NCI-H146 (cell line): ENCODE data around the gene CCDC149.

ENCODE experiments used
- DNase-seq: peaks from one replicate; lab custom pipeline; 2025; lab: John Stamatoyannopoulos, UW

The CCDC149 gene

DNA sequence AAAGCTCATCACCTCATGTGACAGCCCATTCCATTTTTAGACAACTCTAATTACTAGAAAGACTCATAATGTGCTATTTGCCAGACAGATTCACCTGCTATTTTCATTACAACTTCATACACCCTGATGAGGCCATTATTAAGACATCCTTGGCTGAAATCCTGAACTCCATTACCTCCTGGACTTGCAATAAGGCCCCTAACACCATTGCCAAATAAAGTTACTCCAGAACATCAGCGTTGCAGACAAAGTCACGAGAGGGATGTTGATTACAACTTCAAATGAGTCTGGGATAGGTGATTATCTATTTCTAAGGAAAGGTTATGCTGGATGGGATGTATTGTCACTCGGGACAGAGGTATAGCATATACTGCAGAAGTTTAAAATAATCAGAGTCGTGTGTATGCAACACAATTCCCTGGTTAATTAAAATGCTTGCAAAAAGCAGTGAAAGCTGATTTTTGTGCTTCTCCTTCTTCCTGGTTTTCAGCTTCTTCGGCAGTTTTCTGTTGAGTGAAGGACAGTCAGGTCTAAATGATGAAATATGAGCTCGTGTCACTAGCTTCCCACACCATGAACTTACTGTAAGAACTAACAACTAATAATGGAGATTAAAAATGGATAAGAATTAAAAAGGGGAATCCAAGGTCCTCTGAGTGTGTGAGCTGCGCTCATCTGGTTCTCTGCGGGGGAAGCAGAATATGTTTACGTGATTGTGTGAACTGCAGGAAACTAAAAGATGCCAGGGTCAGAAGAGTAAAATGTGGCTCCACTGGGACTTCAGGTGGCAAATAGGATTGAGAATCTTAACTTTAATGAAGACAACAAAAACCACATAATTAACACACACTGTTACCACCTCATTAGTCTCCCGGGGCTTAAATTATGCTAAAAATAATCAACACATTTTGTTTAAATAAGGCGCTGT, 135.0 kb downstream of the CCDC149 start:
- DNase-seq: no peak

DNA sequence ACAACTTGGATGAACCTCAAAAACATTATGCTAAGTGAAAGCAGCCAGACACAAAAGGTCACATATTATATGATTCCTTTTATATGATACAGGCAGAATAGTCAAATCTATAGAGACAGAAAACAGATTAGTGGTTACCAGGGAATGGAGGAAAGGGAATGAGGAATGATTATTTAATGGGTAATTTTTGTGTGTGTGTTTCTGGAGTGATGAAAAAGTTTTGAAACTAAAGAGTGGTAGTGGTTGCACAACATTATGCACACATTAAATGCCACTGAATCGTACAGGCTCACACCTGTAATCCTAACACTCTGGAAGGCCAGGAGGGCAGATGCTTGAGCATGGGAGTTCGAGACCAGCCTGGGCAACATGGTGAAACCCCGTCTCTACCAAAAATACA, 137.1 kb downstream of the CCDC149 start:
- DNase-seq: no peak

DNA sequence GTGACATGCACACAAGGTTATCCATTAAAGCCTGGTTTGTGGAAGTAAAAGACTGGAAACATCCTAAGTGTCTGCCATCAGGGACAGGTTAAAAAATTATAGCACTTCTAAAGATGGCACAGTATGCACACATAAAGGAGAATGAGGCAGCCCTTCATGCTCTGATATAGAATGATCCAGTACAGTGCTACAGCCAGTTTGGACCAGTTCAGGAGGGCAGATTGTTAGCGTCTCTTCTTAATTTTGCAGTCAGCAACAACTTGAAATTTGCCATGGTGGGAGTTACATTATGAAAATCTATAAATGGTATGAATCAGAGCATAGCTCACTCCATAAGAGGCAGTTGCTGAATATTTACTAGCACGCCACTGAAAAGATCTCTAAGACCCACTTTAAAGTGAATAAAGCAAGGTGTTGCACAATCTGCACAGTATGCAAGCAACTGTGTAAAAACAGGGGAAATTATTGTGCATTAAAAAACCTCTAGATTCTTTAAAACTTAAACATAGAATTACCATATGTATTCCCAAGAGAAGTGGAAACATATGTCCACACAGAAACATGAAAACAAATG, 137.7 kb downstream of the CCDC149 start:
- no peak for DNase-seq

DNA sequence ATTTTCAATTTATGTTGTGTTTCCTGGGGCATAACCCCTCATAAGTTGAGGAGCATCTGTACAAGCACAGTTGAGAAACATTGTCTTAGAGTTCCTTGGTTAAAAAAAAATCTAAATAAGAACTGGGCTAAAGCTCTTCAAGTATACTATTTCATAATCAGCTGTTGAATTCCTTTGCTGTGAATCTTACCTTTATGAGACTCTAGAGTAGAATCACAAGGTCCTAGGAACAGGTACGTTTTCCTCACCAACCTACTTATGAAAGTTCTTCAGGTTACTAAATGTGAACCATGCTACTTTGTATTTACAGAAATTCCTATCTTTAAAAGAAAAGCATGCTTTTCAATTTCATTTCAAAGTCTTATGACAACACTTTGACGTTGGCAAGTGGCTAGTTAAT, 138.4 kb downstream of the CCDC149 start:
- DNase-seq: no peak

DNA sequence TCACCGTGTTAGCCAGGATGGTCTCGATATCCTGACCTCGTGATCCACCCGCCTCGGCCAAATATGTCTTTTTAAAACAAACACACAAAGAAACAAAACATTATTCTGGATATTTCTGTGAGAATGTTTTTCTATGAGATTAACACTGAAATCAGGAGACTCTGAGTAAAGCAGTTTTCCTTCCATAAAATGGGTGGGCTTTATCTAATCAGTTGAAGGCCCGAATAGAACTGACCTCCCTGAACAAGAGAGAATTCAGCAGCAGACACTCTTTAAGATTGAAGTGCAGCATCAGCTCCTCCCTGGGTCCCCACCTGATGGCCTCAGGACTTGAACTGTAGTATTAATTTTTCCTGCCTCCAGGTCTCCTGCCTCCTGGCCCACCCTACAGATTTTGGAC, 139.9 kb downstream of the CCDC149 start:
- no peak for DNase-seq

DNA sequence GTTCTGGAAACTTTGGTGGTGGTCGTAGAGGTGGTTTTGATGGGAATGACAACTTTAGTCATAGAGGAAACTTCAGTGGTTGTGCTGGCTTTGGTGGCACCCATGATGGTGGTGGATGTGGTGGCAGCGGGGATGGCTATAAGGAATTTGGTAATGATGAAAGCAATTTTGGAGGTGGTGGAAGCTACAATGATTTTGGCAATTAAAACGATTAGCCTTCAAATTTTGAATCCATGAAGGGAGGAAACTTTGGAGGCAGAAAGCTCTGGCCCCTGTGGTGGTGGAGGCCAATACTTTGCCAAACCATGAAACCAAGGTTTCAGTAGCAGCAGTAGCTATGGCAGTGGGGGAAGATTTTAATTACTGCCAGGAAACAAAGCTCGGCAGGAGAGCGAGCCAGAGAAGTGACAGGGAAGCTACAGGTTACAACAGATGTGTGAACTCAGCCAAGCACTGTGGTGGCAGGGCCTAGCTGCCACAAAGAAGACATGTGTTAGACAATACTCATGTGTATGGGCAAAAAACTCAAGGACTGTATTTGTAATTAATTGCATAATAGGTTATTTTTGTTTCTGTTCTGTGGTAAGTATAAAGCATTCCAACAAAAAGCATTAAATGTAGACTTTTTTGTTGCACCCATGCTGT, 140.7 kb downstream of the CCDC149 start:
- DNase-seq: no peak

DNA sequence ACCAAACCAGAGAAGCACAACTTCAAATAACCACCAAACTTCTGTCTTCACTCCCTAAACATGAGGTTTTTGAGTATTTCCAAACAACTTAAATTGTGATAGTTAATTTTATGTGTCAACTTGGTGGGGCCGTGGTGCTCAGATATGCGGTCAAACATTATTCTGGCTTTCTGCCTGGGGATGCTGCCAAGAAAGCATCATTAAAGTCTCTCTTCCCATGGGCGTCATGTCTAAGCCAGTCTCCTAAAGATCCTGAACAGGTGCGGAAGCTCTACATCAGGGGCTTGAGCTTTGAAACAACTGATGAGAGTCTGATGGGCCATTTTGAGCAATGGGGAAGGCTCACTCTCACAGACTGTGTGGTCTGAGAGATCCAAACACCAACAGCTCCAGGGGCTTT, 141.6 kb downstream of the CCDC149 start:
- DNase-seq: no peak

DNA sequence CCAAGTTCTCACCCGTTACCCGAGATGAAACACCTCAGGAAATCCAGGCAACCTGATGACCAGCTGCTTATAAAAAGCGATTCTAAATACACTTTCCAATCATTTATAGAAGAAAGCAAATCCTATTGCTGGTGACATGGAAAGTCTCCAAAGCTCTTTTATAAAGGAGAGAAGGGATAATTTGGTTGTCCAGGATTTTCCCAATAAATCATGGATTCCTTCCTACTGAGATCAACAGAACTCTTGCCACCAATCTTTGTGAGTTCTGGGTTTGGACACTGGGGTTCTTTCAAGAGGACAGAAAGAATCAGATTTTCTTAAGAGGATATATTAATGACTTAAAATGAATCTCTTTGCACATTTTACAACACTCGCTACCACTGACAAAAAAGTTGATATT, 142.2 kb downstream of the CCDC149 start:
- no peak for DNase-seq

DNA sequence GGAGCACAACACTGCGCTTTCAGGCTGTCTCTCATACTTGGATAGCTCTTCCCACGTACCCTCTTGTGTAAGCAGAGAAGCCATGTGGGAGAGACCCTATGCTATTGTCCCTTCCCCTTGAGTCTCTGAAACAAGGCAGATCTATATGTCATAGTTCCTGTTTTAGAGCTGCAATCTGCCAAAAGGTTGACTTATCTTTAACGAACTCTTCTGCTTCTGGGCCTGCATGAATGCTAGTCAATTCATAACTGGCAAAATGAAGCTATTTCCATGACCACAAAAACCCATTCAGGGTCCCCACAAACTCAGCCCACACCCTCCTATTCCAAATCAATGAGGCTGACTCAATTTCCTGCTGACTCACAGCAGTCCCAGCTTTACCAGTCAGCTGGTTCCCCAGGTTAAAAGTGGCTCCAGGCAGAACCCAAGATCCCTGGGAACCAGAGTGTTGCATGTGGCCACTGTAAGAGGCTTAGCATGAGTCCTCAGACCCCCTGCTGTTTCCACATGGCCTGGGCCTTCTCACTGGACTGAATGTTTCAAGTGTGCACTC, 142.7 kb downstream of the CCDC149 start:
- no peak for DNase-seq

DNA sequence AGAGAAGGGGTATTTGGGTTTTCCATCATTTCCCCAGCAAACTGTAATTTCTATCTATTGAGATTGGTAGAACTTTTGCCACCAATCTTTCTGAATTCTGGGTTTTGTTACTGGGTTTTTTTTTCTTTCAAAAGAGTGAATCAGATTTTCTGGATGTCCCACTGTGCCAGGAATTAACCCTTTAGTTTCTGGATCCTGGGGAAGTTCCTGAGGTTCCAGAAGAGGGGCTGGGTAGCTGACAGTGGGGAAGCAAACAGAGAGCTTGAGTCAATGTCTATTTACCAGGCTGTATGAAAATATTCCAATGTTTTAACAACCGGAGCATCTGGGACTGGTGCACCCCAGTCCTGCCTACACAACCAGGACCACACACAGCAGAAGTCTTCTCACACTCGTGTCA, 143.3 kb downstream of the CCDC149 start:
- DNase-seq: no peak

DNA sequence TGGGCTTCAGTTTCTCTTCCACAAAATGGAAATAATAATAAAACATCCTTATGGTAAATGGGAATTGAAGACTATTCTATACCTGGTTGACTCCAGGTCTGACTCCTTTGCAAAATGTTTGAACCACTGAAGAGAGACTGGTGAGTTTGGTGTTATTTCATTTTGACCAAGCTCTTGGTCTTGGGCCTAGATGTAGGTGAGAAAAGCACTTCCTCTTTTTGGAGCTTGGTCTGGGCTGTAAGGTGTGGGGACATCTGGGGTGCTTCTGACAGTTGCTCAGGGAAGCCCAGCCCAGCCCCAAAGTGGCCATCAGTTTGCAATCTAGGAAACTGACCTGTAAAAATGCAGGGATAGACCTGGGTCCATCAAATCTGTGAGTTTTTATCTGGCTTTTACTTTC, 144.2 kb downstream of the CCDC149 start:
- DNase-seq: no peak

DNA sequence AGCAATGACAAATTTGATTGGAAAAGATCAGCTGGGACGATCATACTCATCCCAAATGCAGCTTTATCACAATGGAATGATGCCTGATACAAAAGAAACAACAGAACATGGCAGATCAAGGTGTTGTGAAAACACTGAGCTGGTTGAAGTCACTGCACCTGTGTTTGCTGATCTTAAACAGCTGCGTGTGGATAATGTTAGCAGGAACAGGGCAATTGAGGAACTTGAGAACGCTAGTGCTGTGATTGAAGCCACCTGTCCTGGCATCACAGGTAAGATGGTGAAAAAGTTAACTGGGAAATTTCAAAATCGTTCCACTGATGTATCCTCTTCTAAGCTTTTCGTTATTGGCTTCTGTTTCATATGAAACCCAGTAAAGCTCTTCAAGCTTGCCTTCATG, 144.8 kb downstream of the CCDC149 start:
- DNase-seq: peak; percentile 22

DNA sequence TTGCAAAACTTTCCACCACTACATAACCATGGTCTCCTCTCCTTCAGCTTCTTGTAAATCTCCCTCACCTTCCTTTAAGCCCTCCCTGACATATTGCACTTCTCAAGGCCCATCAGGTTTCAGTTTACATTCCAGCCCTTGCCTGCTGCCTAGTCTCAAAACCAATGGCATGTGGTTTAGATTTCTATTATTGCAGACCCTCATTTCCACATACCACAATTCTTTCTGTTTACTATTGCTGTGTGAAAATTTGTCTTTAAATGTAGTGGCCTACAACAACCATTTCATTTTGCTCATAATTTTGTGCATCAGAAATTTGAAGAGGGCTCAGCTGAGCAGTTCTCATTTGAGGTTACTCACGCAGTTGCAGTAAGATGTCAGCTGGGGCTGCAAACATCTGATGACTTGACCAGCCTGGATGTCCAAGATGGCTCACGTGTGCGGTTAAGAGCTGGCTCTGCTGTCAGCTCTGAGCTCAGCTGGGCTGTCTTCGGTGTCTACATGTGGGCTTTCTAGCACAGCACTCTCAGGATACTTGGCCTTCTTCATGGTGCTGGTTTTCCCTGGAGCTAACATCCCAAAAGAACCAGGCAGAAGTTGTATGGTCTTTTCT, 147.4 kb downstream of the CCDC149 start:
- no peak for DNase-seq

DNA sequence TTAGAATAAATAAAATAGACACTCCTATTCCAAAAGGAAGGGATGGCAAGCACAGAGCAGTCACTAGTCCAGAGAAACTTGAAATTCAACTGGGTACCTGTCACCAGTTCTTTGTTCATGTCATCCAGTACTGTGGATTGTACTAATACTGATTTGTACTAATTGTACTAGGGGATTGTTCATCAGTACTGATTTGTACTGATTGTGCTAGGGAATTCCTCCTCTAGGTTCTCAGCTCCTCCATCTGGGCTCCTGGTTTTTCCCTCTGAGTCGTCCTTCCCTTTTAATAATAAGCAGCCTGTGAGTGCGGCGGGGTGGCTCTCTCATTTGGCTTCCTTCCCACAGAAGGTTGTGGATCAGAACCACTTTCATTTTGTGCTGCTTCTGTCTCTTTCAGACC, 148.5 kb downstream of the CCDC149 start:
- no peak for DNase-seq

DNA sequence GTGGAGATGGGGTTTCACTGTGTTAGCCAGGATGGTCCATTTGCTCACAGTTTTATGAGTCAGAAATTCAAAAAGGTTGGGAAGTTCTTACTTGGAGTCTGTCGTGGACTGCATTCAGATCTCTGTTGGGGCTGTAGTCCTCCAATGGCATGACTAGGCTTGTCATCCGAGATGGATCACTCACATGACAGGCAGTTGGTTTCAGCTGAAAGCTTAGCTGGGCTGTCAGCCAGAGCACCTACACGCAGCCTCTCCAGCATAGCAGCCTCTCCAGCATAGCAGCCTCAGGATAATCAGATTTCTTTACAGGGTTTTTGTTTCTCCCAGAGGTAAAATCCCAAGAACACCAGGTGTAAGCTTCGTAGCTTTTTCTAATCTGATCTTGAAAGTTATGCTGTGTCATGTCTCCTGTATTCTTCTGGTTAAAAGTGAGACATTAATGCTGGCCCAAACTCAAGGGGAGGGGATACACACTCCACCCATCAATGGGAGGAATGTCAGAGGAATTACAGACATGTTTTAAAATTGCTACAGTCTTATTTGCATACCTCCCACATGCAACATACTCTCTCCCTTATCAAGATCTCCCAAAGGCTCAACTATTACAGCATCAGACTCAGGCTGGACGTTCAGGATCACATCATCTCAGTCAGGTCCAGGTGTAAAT, 149.1 kb downstream of the CCDC149 start:
- no peak for DNase-seq
